ENCODE measurements around the gene SMARCC2. TPM values are rescaled to one million over a fixed set of nuclear protein-coding genes. Genes with fewer than 3 reads are reported as not detected.

SMARCC2 gene
- total and polyA plus RNA-seq, 9 of the 15 experiments (the other 6 are each of a cell fraction or from before 2014, with no cell fraction given), result 11.9 to 86.0 (median 36.6) TPM

DNA sequence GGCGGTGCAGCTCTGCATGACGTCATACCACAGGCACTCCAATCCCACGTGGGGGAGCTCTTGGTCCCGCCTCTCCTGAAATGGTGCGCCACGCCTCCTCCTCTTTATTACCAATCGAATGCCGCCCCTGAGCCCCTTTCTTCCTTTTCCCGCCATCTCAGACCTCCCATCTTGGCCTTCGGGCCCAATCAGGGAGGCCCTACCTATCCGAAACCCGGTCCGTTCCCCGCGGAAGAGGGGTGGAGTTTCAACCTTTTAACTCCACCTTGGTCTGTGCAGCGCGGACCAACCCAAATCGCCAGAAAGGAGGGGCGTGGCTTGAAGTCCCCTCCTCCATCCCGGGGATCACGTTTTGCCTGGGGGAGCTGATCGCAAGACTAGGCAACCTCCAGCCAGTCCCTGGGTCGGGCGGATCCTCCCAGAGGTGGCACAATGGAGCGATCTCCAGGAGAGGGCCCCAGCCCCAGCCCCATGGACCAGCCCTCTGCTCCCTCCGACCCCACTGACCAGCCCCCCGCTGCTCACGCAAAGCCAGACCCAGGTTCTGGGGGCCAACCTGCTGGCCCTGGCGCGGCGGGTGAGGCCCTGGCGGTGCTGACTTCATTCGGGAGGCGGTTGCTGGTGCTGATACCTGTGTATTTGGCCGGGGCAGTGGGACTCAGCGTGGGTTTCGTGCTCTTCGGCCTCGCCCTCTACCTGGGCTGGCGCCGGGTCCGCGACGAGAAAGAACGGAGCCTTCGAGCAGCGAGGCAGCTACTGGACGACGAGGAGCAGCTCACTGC is 61.2 kb downstream of the SMARCC2 start, which contains the start of gene ESYT1 (continued):
- TF ChIP-seq TFAM (CRISPR knock-in tag; conservative IDR thresholded peaks at IDR 0.05) (no peak), SRF (CRISPR knock-in tag; IDR thresholded peaks at IDR 0.05) (peak in 1 of 2 experiments; percentile 89; a peak in 2 of 4 replicates), MEF2D (tag; conservative IDR thresholded peaks at IDR 0.05; ENCODE audit: low read depth) (no peak), KAT8 (IDR thresholded peaks at IDR 0.05; ENCODE audit: low read depth) (no peak), ZNF507 (tag; conservative IDR thresholded peaks at IDR 0.05) (no peak), DMBX1 (CRISPR knock-in tag; IDR thresholded peaks at IDR 0.05; ENCODE audit: borderline replicate concordance) (no peak), SMARCA5 (IDR thresholded peaks at IDR 0.05) (no peak), ZNF408 (CRISPR knock-in tag; IDR thresholded peaks at IDR 0.05; ENCODE audit: low read depth) (no peak), CTBP1 (IDR thresholded peaks at IDR 0.05; ENCODE audit: borderline replicate concordance) (peak; percentile 63)
- TF ChIP-seq, protein P1, sequence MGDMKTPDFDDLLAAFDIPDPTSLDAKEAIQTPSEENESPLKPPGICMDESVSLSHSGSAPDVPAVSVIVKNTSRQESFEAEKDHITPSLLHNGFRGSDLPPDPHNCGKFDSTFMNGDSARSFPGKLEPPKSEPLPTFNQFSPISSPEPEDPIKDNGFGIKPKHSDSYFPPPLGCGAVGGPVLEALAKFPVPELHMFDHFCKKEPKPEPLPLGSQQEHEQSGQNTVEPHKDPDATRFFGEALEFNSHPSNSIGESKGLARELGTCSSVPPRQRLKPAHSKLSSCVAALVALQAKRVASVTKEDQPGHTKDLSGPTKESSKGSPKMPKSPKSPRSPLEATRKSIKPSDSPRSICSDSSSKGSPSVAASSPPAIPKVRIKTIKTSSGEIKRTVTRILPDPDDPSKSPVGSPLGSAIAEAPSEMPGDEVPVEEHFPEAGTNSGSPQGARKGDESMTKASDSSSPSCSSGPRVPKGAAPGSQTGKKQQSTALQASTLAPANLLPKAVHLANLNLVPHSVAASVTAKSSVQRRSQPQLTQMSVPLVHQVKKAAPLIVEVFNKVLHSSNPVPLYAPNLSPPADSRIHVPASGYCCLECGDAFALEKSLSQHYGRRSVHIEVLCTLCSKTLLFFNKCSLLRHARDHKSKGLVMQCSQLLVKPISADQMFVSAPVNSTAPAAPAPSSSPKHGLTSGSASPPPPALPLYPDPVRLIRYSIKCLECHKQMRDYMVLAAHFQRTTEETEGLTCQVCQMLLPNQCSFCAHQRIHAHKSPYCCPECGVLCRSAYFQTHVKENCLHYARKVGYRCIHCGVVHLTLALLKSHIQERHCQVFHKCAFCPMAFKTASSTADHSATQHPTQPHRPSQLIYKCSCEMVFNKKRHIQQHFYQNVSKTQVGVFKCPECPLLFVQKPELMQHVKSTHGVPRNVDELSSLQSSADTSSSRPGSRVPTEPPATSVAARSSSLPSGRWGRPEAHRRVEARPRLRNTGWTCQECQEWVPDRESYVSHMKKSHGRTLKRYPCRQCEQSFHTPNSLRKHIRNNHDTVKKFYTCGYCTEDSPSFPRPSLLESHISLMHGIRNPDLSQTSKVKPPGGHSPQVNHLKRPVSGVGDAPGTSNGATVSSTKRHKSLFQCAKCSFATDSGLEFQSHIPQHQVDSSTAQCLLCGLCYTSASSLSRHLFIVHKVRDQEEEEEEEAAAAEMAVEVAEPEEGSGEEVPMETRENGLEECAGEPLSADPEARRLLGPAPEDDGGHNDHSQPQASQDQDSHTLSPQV (IDR thresholded peaks at IDR 0.05), result no peak
- TF ChIP-seq, protein P2, sequence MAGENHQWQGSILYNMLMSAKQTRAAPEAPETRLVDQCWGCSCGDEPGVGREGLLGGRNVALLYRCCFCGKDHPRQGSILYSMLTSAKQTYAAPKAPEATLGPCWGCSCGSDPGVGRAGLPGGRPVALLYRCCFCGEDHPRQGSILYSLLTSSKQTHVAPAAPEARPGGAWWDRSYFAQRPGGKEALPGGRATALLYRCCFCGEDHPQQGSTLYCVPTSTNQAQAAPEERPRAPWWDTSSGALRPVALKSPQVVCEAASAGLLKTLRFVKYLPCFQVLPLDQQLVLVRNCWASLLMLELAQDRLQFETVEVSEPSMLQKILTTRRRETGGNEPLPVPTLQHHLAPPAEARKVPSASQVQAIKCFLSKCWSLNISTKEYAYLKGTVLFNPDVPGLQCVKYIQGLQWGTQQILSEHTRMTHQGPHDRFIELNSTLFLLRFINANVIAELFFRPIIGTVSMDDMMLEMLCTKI (IDR thresholded peaks at IDR 0.05; ENCODE audit: partially characterized antibody), result no peak
- TF ChIP-seq, protein P3, sequence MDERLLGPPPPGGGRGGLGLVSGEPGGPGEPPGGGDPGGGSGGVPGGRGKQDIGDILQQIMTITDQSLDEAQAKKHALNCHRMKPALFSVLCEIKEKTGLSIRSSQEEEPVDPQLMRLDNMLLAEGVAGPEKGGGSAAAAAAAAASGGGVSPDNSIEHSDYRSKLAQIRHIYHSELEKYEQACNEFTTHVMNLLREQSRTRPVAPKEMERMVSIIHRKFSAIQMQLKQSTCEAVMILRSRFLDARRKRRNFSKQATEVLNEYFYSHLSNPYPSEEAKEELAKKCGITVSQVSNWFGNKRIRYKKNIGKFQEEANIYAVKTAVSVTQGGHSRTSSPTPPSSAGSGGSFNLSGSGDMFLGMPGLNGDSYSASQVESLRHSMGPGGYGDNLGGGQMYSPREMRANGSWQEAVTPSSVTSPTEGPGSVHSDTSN (CRISPR knock-in tag; IDR thresholded peaks at IDR 0.05; ENCODE audit: low read depth), result no peak
- TF ChIP-seq, protein P3 (tag; conservative IDR thresholded peaks at IDR 0.05; ENCODE audit: low read depth), result no peak
- TF ChIP-seq, protein P4, sequence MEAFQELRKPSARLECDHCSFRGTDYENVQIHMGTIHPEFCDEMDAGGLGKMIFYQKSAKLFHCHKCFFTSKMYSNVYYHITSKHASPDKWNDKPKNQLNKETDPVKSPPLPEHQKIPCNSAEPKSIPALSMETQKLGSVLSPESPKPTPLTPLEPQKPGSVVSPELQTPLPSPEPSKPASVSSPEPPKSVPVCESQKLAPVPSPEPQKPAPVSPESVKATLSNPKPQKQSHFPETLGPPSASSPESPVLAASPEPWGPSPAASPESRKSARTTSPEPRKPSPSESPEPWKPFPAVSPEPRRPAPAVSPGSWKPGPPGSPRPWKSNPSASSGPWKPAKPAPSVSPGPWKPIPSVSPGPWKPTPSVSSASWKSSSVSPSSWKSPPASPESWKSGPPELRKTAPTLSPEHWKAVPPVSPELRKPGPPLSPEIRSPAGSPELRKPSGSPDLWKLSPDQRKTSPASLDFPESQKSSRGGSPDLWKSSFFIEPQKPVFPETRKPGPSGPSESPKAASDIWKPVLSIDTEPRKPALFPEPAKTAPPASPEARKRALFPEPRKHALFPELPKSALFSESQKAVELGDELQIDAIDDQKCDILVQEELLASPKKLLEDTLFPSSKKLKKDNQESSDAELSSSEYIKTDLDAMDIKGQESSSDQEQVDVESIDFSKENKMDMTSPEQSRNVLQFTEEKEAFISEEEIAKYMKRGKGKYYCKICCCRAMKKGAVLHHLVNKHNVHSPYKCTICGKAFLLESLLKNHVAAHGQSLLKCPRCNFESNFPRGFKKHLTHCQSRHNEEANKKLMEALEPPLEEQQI (IDR thresholded peaks at IDR 0.05), result no peak
- TF ChIP-seq, protein P5, sequence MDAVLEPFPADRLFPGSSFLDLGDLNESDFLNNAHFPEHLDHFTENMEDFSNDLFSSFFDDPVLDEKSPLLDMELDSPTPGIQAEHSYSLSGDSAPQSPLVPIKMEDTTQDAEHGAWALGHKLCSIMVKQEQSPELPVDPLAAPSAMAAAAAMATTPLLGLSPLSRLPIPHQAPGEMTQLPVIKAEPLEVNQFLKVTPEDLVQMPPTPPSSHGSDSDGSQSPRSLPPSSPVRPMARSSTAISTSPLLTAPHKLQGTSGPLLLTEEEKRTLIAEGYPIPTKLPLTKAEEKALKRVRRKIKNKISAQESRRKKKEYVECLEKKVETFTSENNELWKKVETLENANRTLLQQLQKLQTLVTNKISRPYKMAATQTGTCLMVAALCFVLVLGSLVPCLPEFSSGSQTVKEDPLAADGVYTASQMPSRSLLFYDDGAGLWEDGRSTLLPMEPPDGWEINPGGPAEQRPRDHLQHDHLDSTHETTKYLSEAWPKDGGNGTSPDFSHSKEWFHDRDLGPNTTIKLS (IDR thresholded peaks at IDR 0.05; ENCODE audit: borderline replicate concordance, low read depth), result no peak

Measured in K562 (cell line).